Ovary (tissue), 3 donors: ENCODE data around the gene TMEM80.

Experiments
- CTCF ChIP-seq, 3 donors: fragments of 450-650 bp in 2 of 3; fragments of 200-600 bp in 1 of 3; IDR thresholded peaks; one replicate each; pipeline versions ENCODE4 v1.5.1 to v1.8.0; 2016 to 2022; ENCODE audit warnings: antibody characterized with exemption in 3 of 3, mild to moderate bottlenecking in 1 of 3
- EP300 ChIP-seq: sonication (generic); formaldehyde crosslinking; IDR thresholded peaks from one replicate; pipeline ENCODE4 v1.6.1; 2017; ENCODE audit warnings: antibody characterized with exemption
- POLR2A ChIP-seq: fragments of 450-650 bp; IDR thresholded peaks from one replicate; pipeline ENCODE4 v1.6.1; 2017; ENCODE audit warnings: antibody characterized with exemption, mild to moderate bottlenecking, moderate library complexity
- donor health status: DM: no; HTN: no; CAD: no.

GRCh38 chr11:646214-646613 is 49.4 kb upstream of the TMEM80 start:
- TF ChIP-seq EP300 (no peak), CTCF (IDR thresholded peaks at IDR 0.05) (no peak), POLR2A (no peak)
